Activated gamma-delta T cell treated with Interleukin-2 at 50 U/mL for 16 hours (primary cell): ENCODE results near the gene SLC27A4.

Experiments
- DNase-seq: peaks from one replicate; pipeline ENCODE4 v3.0.0-alpha.2; 2020

Gene SLC27A4

DNA sequence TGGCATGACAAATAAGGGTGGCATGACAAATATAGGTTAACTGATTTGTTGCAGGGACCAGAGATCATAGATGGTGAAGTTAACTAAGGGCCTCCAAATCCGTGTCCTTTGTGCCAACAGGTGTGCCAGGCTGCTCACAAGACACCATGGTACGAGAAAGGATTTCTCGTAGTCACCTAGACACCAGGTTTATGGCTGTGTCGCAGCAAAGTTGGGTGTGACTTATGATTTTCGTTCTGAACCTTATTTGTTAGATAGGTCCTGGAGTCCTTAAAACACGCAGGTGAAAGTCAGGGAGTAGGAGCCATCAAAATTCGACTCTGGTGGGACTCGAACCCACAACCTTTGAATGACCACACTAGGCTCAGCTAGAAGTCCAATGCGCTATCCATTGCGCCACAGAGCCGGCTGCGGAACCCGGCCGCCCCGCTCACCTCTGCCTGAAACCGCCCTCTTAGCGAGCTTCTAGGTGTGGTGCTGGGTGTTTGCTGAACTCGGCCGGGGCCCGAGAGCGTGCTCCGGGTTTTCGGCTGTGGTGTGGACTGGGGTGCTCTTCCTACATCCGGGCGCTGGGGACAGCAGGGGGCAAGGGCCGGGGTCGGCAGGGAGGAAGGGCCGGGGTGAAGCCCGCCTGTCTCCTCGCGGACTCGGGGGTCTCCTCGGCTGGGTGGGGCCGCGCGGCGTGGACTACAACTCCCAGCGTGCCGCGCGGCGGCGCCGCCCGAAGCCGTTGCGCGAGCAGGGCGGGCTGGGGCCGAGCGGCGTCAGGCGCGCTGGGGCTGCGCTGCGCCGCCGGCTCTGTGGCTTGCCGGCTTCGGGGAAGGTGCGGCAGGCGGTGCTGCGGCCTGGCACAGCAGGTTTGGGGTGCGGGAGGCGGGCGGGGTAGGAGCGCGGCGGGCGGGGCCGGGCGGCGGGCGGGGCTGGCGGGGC lies at the start of gene SLC27A4:
Gene SLC27A4, plus strand, starts transcription at position 767 of the 930 bp plus-strand sequence. CDS start 2,606 bp downstream, outside the sequence.
- peak; percentile 70 for DNase-seq

- DNase-seq, result no peak
These were observed 48.3 kb upstream of the SLC27A4 start for GRCh38 chr9:128292009-128292408.

GRCh38 chr9:128293091-128293490 lies 47.2 kb upstream of the SLC27A4 start:
- no peak for DNase-seq

GRCh38 chr9:128294142-128294541 lies 46.2 kb upstream of the SLC27A4 start:
- no peak for DNase-seq

GRCh38 chr9:128296340-128297220 lies 43.7 kb upstream of the SLC27A4 start:
- no peak for DNase-seq

GRCh38 chr9:128297221-128297773 lies 43.0 kb upstream of the SLC27A4 start:
- no peak for DNase-seq

GRCh38 chr9:128298535-128299482 lies 41.5 kb upstream of the SLC27A4 start:
- DNase-seq, result no peak

DNA sequence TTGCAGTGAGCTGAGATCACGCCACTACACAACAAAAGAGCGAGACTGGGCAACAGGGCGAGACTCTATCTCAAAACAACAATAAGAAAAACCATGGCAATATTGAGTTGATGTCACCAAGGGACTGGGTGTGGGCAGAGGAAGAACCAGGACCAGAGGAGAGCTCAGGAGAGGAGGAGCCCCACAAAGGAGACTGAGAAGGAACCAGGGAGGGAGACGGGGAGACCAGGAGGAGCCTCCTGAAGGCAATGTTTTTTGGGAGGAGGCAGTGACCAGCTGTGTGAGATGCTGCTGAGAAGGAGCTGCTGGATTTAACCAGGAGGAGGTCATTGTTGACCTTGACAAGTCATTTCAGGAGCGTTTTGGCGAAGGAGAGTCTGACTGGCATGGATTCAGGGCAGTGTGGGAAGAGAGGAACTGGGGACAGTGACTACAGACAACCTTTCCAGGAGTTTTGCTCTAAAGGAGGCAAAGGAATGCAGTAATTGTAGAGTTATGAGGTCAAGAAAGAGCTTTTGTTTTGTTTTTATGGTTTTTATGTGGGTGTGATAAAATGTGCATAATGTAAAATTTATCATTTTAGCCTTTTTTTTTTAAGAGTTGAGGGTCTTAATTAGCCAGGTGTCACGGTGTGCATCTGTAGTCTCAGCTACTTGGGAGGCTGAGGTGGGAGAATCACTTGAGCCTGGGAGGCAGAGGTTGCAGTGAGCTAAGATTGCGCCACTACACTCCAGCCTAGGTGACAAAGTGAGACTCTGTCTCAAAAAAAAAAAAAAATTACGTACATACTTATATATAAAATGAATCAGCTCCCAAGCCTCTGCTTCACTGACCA lies 36.0 kb upstream of the SLC27A4 start:
- no peak for DNase-seq

DNA sequence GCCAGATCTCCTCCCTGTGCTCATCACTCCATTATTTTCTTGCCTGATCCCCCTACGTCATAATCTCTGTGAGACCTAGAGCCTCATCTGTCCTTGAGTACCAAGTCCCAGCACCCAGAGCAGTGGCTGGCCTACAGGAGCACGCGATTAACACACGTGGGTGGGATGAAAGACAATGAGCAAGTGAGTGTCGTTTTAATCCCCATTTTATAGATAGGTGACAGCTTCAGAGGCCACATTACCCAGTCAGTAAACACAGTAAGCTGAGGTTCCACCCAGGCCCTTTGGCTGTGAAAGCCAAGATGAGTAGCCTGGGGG lies 35.4 kb upstream of the SLC27A4 start:
- no peak for DNase-seq

GRCh38 chr9:128309551-128309950 lies 30.8 kb upstream of the SLC27A4 start:
- no peak for DNase-seq

DNA sequence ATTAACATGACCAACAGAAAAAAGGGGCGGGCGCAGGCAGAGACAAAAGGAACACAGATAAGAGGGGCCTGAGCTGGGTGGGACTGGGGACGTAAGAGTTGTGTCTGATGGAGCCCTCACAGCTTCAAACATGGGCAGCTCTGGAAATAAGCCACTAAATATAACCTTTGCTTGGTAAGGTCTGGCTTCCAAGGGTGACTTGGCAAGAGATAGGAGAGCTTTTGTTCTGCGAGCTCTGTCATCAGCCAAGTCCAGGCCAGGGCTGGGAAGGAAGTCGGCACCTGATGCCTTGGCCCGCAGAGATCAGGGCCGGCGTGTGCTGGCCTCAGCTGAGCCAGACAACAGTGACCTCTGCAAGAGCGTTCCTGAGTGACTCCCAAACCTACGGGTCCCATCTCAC lies 29.9 kb upstream of the SLC27A4 start:
- DNase-seq, result no peak

DNA sequence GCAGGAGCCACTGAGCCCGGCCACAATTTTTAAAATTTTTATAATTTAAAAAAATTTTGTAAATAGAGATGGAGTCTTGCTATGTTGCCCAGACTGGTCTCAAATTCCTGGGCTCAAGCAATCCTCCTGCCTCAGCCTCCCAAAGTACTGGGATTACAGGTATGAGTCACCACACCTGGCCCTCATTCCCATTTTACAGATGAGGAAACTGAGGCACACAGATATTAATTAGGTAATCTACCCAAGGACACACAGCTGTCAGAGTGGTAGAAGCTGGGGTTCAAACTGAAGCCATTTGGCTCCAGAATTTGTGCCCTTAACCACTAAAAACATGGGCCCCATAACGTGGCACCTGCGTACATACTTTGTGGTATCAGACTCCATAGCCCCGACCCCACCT lies 25.6 kb upstream of the SLC27A4 start:
- DNase-seq, result no peak

DNA sequence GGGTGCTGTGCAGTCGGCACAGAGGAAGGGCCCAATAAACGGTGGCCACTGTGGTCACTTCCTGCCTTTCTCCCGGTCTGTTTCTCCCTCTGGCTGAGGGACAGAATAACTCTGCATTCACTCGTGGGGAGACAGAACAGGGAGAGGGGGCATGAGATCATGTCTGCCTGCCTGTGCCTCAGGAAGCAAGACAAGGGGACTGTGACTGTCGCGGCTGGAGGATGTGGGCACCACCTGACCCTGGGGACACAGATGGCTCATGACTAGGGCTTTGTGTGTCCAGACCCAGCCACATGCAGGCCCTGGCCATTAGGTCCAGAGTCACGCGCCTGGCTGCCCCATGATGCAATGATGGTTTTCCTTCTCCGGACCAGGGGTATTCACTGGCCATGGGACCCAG lies 23.9 kb upstream of the SLC27A4 start:
- no peak for DNase-seq

- DNase-seq, result no peak
These were observed 22.7 kb upstream of the SLC27A4 start for GRCh38 chr9:128317629-128318028.

- DNase-seq, result no peak
These were observed 19.0 kb upstream of the SLC27A4 start for GRCh38 chr9:128321343-128321742.

- DNase-seq, result no peak
These were observed 18.4 kb upstream of the SLC27A4 start for GRCh38 chr9:128321879-128322403.

DNA sequence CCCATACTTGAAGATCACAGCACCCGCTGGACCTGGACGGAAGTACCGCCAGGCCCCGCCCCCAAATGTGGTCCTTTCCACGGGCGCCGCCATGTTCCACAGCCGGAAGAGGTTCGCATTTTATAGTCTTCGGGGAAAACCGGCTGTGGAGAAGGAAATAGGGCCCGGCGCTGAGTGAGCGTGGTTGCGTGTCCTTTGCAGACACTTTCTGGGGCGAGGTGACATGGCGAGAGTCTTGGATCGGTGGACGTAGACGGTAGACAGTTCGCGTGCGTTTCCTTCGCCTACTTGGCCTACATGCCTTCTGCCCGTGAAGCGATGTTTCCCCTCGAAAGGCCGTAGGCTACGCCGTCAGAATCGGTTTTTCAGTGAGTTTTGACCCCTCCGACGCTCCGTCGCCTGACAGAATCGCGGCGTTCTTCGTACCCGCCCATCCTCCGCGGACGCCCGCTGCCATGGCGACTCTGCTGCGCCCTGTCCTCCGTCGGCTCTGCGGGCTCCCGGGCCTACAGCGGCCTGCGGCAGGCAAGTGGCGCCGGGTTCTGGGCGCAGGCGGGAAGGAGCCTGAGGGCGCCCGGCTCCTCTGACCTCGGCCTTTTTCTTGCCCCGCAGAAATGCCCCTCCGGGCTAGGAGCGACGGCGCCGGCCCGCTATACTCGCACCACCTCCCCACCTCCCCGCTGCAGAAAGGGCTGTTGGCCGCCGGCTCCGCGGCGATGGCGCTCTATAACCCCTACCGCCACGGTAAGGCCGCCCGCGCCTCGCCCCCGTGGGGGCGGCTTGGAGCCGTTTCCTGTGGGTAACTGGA lies 17.7 kb upstream of the SLC27A4 start, which contains the start of the genes COQ4 and TRUB2:
Gene COQ4, plus strand, starts transcription at position 436 of the 808 bp plus-strand sequence. Its CDS starts 20 bp downstream, at position 456.
Gene TRUB2, minus strand, starts transcription at position 44 of the 808 bp plus-strand sequence. Its CDS starts 39 bp downstream, at position 5.
- DNase-seq, result peak; percentile 92

GRCh38 chr9:128323212-128323730 lies 17.1 kb upstream of the SLC27A4 start:
- DNase-seq, result no peak

DNA sequence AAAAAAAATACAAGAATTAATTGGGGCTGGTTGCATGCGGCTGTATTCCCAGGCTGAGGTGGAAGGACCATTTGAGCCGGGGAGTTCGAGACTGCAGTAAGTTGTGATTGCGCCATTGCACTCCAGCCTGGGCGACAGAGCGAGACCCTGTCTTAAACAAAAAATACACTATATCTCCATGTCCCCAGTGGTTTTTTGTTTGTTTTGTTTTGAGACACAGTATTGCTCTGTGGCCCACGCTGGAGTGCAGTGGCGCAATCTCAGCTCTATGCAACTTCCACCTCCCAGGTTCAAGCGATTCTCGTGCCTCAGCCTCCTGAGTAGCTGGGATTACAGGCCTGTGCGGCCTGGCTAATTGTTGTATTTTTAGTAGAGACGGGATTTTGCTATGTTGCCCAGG lies 16.5 kb upstream of the SLC27A4 start:
- no peak for DNase-seq

- no peak for DNase-seq
These were observed 15.9 kb upstream of the SLC27A4 start for GRCh38 chr9:128324401-128324800.
